HG02610 (cell line): ENCODE results near the gene SH3BP2.

Source experiments
- ATAC-seq: cut with Tn5 transposase; IDR thresholded peaks from one replicate; pipeline ENCODE4 v1.9.1; 2021; ENCODE audit warnings: mild to moderate bottlenecking, moderate library complexity; ENCODE audit not compliant: unreplicated experiment

The SH3BP2 gene

DNA sequence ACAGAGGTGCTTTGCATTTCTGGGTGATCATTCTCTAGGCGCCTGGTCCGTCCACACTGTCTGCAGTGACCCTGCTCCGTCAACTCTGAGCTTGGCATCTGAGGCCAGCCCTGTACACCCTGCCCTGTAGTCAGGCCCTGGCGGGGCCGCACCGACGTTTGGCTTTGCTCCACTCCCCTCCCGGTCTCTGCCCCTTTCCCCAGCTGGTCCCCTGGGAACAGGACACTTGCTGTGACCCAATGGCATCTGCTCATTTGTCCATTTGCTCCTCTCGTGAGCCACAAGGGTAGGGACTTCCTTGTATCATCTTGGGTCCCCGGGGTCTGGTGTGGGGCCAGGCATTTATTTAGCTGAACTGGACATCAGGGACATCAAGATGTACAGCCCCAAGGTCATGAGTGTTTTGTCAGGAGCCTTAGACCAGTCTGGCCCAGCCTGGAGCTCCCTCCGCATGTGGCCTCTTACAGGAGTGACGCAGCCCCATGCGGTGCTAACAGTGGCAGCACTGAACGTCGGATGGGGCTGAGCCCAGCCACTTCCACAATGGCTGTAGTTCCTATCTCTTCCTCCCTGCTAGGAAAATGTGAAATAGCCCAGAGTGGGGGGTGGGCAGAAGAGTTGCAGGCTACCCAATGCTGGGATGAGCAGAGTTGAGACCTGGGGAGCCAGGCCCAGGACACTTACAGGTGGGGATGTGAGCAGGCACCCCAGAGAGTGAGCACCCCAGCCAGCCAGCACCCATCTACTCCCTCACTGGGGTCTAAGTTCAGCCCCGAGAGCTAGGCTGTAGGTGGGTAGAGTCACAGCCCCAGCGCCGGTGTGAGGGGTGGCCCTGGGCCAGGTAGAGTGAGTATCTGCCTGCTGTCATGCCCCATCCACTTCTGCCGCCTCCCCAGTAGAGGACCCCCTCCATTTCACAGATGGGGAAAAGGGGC, 2.0 kb upstream of the SH3BP2 start:
- ATAC-seq = no peak

DNA sequence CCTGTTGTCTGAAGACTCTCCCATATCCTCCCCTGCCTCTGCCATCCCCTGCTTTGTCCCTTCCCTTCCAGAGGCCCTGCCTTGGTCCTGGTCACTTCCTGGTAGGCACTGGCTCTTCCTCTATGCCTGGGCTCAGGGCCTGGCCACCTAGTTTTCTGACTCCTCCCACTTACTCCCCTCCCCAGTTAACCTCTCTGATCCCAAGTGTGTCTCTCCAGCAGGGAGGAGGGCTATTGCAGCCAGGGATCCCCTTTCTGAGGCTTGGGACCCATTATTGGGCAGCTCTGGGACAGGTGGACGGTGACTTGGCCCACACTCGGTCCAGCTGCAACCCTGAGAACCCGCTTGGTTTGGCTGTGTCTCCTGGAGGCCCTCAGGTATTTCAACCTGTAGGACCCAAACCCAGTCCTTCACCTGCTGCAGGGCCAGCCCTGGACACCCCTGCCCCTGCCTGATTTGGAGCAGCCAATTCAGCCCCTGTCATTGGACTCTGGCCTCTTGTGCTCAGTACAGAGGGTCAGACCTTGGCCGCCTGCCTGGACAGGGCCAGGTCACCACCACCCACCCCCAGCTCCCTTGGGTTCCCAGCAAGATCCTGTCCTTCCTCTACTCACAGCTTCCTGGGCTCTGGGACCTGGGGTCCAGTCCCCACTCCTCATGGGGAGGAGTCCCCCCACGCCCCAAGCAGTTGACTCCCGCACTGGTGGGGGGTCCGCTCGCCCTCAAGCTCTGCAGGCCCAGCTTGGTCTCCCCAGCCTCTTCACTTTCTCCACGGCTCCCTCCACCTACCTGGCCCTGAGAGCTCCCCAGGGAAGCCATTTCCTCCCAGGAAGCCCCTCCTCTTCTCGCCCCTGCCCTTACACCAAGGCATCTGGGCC, 1.1 kb upstream of the SH3BP2 start:
- no peak for ATAC-seq

DNA sequence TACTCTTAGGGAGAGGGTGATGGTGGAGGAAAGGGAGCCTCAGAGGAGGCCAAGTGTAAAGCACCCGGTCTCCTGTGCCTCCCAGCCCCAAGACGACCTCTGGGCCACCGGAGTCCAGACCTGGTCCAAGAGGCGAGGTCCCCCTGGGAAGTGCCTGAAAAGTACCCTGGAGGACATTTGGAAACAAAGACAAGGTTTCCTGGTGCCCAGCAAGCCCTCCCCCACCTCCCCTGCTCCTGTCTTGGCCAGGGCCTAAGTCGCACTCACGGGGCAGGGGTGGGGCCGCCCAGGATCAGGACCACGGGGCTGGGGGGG, 532 bp upstream of the SH3BP2 start:
- no peak for ATAC-seq

DNA sequence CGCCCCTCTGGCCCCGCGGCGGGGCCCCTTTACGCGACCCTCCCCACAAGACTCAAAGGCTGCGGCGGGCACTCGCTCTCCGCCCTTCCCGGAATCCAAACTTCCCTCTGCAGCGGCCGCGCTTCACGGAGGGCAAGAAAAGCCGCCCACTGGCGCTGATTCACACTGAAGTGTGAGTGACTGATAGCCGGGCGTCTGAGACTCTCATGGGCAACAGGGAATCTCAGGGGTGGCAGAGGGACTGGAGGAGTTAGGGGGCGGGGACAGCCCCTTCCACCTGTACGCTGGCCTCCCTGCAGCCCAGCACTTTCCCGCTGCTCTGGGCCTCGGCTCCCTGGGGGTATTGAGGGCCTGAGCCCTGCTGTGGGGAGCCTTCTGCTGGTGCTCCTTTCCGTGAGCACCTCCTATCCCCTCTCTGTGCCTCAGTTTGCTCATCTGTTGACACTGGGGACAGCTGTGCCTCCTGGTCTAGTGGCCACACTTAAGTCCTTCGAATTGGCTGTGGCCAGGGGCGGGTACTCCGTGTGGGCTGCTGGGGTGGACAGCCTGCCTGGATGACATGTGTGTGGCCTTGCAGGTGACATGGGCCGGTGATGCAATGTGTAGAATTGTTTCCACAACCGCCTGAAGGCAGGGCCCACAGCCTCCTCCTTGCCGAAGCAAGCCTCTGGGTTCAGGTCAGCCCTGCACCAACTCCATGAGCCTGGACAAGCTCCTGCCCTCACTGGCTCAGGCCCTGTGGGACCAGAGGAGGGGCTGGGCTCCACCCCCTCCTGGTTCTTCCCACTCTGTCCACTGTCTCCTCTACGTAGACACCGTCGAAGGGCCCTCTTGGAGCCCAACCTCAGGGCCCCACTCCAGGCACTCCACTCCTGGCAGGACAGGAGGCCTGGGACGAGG, 951 bp downstream of the SH3BP2 start:
- ATAC-seq = no peak

DNA sequence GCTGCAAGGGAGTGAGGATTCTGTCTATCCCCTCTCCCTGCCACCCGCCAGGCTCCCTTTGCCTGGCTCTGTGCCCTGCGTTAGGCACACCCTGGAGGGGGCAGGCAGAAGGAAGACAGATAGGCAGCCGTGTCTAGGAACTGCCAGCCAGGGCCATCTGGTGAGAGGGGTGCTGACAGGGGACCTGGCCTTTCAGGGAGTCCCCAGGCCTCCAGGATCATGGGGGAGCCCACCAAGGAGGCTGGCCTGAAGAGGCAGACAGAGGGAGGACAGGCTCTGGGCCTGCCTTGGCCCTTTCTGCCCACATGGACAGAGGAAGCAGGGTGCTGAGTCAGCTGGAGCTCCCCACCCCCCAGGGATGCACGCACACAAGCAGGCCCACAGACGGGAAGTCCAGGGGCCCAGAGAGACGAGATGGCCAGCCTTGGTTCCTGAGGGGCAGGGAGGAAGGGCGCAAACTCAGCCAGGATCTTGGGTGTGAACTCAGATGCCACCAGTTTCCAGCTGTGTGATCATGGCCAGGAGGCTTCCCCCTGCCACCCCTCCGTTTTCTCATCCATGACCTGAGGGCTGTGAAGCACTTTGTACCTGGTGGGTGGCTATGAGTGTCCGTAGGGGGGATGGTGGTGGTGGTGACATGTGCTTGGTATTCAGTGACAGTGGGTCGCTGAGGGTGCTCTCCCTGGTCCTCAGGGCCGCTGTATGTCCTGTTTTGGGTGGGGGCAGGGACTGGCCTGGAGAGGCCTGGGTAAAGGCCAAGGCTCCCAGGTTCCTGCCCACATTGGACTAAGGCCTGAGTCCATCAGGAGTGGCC, 1.8 kb downstream of the SH3BP2 start:
- ATAC-seq = no peak

DNA sequence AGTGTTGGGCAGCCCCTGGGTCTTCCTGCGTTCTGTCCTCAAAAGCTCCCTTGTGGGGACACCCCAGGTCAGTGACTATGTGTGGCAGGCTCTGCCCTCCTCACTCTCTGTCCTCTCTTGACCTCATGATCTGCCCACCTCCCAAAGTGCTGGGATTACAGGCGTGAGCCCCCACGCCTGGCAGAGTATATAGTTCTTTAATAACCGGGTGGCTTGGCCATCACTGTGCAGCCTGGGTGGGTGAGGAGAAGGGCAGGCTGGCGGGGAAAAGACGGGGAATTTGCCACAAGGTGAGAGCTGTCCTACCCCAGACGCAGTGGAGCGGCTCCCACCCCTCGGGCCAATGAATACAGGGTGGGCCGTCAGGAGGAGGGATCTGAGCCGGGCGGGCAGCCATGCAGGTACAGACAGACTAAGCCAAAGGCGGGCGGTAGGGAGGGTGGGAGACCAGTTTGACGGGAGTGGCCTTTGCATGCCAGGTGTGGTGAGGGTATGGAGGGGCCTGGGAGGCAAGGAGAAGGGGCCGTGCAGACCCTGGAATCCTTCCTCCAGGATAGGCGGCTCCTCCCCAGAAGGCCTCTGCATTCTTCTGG, 2.5 kb downstream of the SH3BP2 start:
- no peak for ATAC-seq

- ATAC-seq = no peak
Observed at GRCh38 chr4:2795893-2796848, 3.3 kb downstream of the SH3BP2 start.

- no peak for ATAC-seq
Observed at GRCh38 chr4:2796849-2797544, 4.1 kb downstream of the SH3BP2 start.

GRCh38 chr4:2797545-2798305, 4.8 kb downstream of the SH3BP2 start:
- no peak for ATAC-seq

- no peak for ATAC-seq
Observed at GRCh38 chr4:2798399-2799223, 5.7 kb downstream of the SH3BP2 start.

GRCh38 chr4:2799224-2799911, 6.5 kb downstream of the SH3BP2 start:
- ATAC-seq = no peak

- ATAC-seq = no peak
Observed at GRCh38 chr4:2799971-2800690, 7.2 kb downstream of the SH3BP2 start.

- ATAC-seq = peak; percentile 42
Observed at GRCh38 chr4:2800691-2801596, 8.1 kb downstream of the SH3BP2 start.
